Left lung (tissue), 10 donors: ENCODE results near the gene STAT5B. TPM values are rescaled to one million over a fixed set of nuclear protein-coding genes. Genes with fewer than 3 reads are reported as not detected.

Source experiments
- ATAC-seq: fragments of 200-7000 bp; cut with Tn5 transposase; one replicate; pipeline ENCODE4 v1.9.1; 2020; ENCODE audit warnings: moderate library complexity
- DNase-seq, 4 donors: peaks; one replicate each; pipeline ENCODE4 v3.0.0-alpha.2; 2013 to 2020
- H3K27ac ChIP-seq, 2 donors: fragments of 200-600 bp; sonication (generic) in 1 of 2; one replicate each; pipeline versions ENCODE4 v1.5.0 to v1.8.0; 2020 to 2021
- H3K27me3 ChIP-seq, 2 donors: fragments of 200-600 bp; sonication (generic) in 1 of 2; one replicate each; pipeline versions ENCODE4 v1.5.0 to v1.8.0; 2020 to 2021
- H3K36me3 ChIP-seq, 2 donors: fragments of 200-600 bp; sonication (generic) in 1 of 2; one replicate each; pipeline versions ENCODE4 v1.5.0 to v1.8.0; 2020 to 2021
- H3K4me1 ChIP-seq, 2 donors: fragments of 200-600 bp; one replicate each; pipeline ENCODE4 v1.8.0; 2021
- H3K4me3 ChIP-seq, 2 donors: fragments of 200-600 bp; sonication (generic) in 1 of 2; one replicate each; pipeline versions ENCODE4 v1.5.0 to v1.8.0; 2020 to 2021; ENCODE audit warnings: mild to moderate bottlenecking in 1 of 2
- H3K9me3 ChIP-seq, 2 donors: fragments of 200-600 bp; sonication (generic) in 1 of 2; one replicate each; pipeline versions ENCODE4 v1.5.0 to v1.8.0; 2020 to 2021
- intact Hi-C, 2 donors: fragments of 100-400 bp; cut with DNase I; formaldehyde crosslinking; loops; one replicate each; pipeline versions ENCODE4 v1.11.2 to v1.14.2; 2022
- polyA plus RNA-seq, 6 donors: library from polyadenylated mRNA; unstranded; fragments of 120-200 nt; gene quantifications; one replicate each; pipeline ENCODE4 v1.2.1, GENCODE V29; 2013; ENCODE audit not compliant: insufficient read length in 6 of 6
- total RNA-seq, 2 donors: library from RNA; stranded (reverse); fragmentation: NEBNext Ultra II Directional; extraction: Animal tissue kit (Norgen Biotek cat#: 25700); gene quantifications; one replicate each; pipeline ENCODE4 v1.2.1, GENCODE V29; 2021
- TF ChIP-seq, protein P1 (sequence below), 2 donors: fragments of 200-600 bp; sonication (generic) in 1 of 2; IDR thresholded peaks; one replicate each; pipeline versions ENCODE4 v1.5.0 to v1.8.0; 2021; ENCODE audit warnings: antibody characterized with exemption in 2 of 2
- donor health status: DM: no; HTN: yes; CAD: no.
- donor health status: DM: no; HTN: no; CAD: no.

STAT5B gene
- total and polyA plus RNA-seq, 8 donors: 41.5 to 70.9 (median 57.4) TPM

DNA sequence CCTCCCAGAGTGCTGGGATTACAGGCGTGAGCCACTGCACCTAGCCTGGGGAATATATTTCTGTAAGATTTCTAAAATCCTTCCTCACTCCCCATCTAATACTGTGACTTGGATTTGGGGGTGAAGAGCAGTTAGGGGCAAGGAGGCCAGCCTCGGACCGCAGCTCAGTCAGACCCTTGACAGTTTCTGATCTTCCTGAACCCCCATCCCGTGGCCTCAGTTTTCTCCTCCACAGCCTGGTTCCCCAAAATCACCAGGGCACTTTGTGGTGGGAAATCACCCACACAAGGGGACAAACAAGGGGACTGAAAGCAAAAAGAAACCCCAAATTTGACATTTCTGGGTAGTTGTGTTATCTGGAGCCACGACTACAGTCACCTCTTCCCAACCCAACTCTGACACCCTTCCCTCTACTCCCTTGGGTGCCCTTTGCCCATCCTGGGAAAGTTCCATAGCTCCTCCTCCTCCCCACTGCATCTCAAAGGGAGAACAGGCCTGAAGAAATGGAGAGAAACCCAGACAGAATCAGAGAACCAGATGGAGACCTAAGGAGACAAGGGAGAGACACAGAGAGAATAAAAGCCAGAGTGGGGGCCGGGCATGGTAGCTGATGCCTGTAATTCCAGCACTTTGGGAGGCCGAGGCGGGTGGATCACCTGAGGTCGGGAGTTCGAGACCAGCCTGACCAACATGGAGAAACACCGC, 9.3 kb upstream of the STAT5B start:
- no peak overlapping the region for H3K27ac ChIP-seq
- no peaks in the 10 kb centered on the region for H3K27me3 ChIP-seq
- DNase-seq (no peak), ATAC-seq (no peak)
- TF ChIP-seq, protein P1, sequence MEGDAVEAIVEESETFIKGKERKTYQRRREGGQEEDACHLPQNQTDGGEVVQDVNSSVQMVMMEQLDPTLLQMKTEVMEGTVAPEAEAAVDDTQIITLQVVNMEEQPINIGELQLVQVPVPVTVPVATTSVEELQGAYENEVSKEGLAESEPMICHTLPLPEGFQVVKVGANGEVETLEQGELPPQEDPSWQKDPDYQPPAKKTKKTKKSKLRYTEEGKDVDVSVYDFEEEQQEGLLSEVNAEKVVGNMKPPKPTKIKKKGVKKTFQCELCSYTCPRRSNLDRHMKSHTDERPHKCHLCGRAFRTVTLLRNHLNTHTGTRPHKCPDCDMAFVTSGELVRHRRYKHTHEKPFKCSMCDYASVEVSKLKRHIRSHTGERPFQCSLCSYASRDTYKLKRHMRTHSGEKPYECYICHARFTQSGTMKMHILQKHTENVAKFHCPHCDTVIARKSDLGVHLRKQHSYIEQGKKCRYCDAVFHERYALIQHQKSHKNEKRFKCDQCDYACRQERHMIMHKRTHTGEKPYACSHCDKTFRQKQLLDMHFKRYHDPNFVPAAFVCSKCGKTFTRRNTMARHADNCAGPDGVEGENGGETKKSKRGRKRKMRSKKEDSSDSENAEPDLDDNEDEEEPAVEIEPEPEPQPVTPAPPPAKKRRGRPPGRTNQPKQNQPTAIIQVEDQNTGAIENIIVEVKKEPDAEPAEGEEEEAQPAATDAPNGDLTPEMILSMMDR (IDR thresholded peaks at IDR 0.05): no peak
- no peaks in the 10 kb centered on the region for H3K36me3 ChIP-seq
- intact Hi-C loops: no loop called here
- no peak overlapping the region for H3K4me3 ChIP-seq
- H3K4me1 ChIP-seq: peaks cover 16 to 52% of the 10 kb centered on the region in 2 donors
- H3K9me3 ChIP-seq: no peaks in the 10 kb centered on the region

DNA sequence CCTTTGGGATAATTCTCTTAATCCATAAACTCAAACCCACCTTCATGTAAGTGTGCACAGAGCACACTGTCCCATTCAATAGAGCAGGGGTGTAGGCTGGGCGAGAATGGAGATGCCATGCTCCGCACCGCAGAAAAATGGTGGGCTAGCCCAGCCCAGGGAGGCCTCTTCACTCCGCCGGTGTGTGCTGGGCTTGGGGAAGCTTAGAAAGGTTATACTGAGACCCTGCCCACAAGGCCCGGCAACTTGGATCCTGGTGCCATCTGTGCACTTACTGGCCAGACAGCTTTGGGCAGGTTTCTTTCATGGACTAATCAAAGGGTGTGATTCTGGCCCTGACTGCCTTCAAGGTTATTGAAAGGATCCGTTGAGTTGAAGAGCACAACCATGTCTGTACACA, 8.4 kb upstream of the STAT5B start:
- ATAC-seq (no peak), DNase-seq (no peak)
- intact Hi-C loops: no loop called here
- H3K27ac ChIP-seq: no peak overlapping the region
- no peak overlapping the region for H3K4me3 ChIP-seq
- peaks cover 16 to 43% of the 10 kb centered on the region in 2 donors for H3K4me1 ChIP-seq
- TF ChIP-seq, protein P1 (IDR thresholded peaks at IDR 0.05): no peak
- H3K27me3 ChIP-seq: no peaks in the 10 kb centered on the region
- no peaks in the 10 kb centered on the region for H3K36me3 ChIP-seq
- H3K9me3 ChIP-seq: no peaks in the 10 kb centered on the region

DNA sequence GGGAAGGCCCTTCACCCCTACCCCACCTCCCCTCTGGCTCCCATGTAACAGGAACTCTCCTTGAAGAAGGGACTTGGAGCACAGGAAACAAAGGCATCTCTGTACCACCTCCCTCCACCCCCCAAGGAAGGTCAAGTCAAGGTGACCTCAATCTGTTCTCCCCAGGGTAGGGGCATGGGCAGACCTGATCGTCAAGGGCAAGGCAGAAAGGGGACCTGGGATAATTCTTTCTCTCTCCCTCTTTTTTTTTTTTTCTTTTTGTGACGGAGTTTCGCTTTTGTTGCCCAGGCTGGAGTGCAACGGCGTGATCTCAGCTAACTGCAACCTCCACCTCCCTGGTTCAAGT, 7.8 kb upstream of the STAT5B start:
- H3K9me3 ChIP-seq: no peaks in the 10 kb centered on the region
- DNase-seq (no peak), ATAC-seq (no peak)
- TF ChIP-seq, protein P1 (IDR thresholded peaks at IDR 0.05): no peak
- no peaks in the 10 kb centered on the region for H3K36me3 ChIP-seq
- H3K27ac ChIP-seq: no peak overlapping the region
- H3K4me3 ChIP-seq: no peak overlapping the region
- H3K27me3 ChIP-seq: no peaks in the 10 kb centered on the region
- intact Hi-C loops: no loop called here
- H3K4me1 ChIP-seq: peaks cover 16 to 37% of the 10 kb centered on the region in 2 donors

DNA sequence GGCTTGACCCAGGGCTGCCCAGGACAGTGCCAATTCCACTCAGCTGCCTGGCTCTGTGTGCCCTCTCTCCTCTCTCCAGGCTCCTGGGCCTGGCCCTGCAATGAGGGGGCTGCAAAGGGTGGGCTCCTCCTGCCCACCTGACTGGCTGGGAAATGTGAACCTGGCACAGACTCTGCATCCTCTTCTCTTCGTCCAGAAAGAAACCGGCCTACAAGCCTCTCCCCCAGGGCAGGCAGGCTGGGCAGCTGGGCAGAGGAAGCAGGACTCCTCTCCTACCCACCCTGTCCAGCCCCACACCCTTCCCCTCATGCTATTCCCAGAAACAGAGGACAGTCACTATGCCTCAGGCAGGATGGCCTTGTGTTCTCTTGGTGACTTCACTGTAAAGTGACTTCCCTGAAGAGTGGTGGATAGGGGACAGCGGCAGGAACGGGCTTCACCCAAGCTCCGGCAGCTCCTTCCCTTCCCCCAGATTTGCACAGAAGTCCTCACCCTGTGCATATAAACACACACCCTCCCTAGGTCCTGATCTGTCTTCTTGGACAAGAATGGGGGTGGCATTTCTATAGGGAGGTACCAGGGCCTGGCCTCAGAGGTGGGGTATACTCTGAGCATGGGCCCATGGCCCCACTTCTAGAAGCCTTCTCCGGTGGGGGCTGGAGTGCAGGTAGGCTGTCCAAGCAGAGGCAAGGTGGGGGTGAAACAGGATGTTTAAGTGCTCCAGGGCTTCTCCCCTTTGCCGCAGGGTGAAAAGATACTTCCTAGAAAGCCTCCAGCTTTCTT, 7.2 kb upstream of the STAT5B start:
- DNase-seq: no peak
- no peak for ATAC-seq
- intact Hi-C loops: no loop called here
- Histone ChIP-seq H3K4me1 (peaks cover 16 to 32% of the 10 kb centered on the region in 2 donors), H3K9me3 (no peaks in the 10 kb centered on the region), H3K27ac (no peak overlapping the region), H3K36me3 (no peaks in the 10 kb centered on the region), H3K4me3 (no peak overlapping the region), H3K27me3 (no peaks in the 10 kb centered on the region)
- TF ChIP-seq, protein P1 (IDR thresholded peaks at IDR 0.05): no peak

DNA sequence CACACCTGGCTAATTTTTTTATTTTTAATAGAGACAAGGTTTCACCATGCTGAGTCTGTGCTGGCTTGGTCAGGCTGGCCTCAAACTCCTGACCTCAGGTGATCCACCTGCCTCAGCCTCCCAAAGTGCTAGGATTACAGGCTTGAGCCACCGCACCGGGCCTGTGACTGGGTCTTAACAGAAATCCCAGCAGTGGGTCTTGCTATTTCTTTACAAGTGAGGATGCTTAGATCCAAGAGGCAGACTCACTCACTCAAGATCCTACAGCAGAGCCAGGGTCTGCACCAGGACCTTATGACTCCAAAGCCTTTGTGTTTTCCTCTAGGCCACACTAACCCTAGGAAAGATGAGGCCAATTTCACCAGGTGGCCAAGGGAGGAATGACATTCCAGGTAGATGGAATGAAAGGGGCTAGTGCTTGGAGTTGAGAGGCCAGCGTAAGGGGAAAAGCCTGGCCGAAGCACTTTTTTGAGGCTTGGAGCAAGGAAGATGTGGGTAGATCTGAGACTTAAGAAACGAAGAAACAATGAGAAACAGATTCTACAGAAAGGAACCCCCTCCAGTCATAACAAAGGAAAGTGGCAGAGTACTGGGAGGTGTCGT, 6.4 kb upstream of the STAT5B start:
- intact Hi-C loops: no loop called here
- DNase-seq: no peak
- no peak overlapping the region for H3K27ac ChIP-seq

More for the DNA sequence above, 6.4 kb upstream of the STAT5B start:
- Histone ChIP-seq H3K27me3 (no peaks in the 10 kb centered on the region), H3K4me3 (no peak overlapping the region), H3K4me1 (peaks cover 14 to 28% of the 10 kb centered on the region in 2 donors), H3K36me3 (no peaks in the 10 kb centered on the region), H3K9me3 (no peaks in the 10 kb centered on the region)
- no peak for ATAC-seq
- TF ChIP-seq, protein P1 (IDR thresholded peaks at IDR 0.05): no peak
